ENCODE measurements around the gene GADL1. TPM values are rescaled to one million over a fixed set of nuclear protein-coding genes. Genes with fewer than 3 reads are reported as not detected.

GADL1 gene
- polyA plus RNA-seq, 1 donor = 0.04 TPM

DNA sequence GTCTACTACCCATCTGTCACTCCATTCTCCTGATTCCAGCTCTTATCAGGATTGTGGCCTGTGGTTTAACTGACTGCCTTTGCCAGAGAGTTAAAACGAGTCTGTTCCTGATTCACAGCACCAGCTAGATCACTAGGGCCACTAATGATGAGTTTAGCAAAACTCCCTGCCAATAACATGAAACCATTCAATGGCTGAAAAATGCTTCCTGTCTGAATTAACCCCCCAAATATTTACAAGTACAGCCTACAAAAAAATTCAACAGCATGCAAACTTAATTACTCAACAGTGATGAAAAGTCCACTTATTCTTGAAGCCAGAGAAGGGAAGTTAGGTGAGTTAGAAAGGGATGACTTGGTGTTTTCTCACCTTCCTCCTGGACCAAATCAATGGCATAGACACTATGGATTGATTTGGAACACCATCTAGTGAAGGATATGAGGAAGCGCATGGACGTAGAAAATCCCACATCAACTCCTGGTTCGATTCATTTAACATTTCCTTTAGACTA lies 146.6 kb downstream of the GADL1 start:
- no CpG with 5 or more reads among the region's 4 CpGs for WGBS (ENCODE audit: insufficient coverage, low lambda C conversion rate)
- H3K36me3 ChIP-seq (ENCODE audit: control insufficient read depth, insufficient read depth, low read length) = no peaks in the 10 kb centered on the region
- H3K9me3 ChIP-seq (ENCODE audit: control insufficient read depth, low read depth, low read length) = no peaks in the 10 kb centered on the region
- no peak overlapping the region for H3K27ac ChIP-seq (ENCODE audit: low read length)
- no peaks in the 10 kb centered on the region for H3K4me1 ChIP-seq (ENCODE audit: control insufficient read depth, insufficient read depth, low read length)
- no peak overlapping the region for H3K4me3 ChIP-seq (ENCODE audit: low read length)
- no peaks in the 10 kb centered on the region for H3K27me3 ChIP-seq (ENCODE audit: control insufficient read depth, insufficient read depth, low read length)
- no peak for DNase-seq

DNA sequence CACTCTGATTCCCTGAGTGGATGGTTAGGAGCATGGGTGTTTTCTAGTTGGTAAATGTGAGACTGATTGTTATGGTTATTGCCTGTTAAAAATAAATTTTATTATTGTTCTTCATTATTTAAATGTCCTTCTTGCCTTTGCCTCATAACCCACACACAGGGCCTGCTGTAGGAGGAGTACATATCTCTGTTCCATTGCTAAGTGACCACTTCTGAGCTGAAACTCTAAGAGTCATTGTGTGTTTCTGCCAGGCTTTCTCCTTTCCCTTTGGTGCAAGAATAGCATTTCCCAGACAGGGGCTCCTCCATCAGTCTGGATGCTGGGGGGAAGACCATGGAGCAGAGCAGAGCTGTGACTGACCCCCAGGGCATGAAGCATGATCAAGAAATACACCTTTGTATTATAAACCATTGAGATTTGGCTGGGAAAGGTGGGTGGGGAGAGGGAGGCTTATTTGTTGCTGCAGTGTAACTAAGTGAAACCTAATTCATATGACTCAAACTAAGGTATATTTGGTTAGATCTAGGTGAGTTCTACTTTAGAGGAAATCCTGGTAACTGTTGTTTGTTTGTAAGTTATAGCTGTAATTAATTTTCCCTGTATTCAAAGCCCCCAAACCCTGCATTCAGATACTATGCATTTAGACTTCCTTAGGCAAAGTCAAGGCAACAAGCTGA lies 150.7 kb downstream of the GADL1 start:
- Histone ChIP-seq H3K27ac (ENCODE audit: low read length) (no peak overlapping the region), H3K4me1 (ENCODE audit: control insufficient read depth, insufficient read depth, low read length) (no peaks in the 10 kb centered on the region), H3K9me3 (ENCODE audit: control insufficient read depth, low read depth, low read length) (no peaks in the 10 kb centered on the region), H3K36me3 (ENCODE audit: control insufficient read depth, insufficient read depth, low read length) (no peaks in the 10 kb centered on the region), H3K4me3 (ENCODE audit: low read length) (no peak overlapping the region), H3K27me3 (ENCODE audit: control insufficient read depth, insufficient read depth, low read length) (no peaks in the 10 kb centered on the region)
- no peak for DNase-seq

DNA sequence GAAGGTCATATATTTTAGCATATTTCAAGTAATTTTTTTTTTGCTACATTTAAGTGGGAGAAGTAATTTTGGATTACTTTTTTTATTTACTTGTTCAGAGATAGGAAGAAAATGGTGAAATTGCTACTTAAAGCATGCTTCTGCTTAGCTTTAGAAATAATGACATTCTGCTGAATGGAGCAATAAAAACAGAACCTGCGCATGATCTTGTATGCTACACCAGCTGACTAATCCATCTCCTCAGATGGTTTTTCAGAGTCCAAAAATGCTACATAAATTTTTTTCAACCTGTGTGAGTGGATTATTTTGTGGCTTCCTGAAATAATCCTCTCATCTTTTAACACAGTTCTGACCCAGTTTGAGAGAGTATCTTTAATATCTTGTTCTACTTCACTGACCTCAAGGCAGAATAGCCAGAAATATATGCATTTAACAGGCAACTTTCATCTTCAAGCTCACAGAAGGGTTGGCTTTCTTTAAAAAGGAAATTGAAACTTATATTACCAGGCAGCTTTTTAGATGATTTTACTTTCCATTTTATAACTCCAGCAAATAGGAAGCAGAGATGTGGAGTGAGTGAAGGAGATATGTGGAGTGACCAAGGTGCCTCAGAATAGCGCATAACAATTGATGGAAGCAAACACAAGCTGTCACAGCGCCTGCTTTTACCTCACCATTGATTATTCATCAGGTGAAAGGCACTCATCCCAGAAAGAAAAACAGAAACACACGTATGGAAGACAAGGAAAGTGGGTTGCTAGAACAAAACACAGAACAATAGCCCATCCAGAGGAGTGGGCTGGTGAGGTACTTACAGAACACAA lies 151.5 kb downstream of the GADL1 start:
- H3K27ac ChIP-seq (ENCODE audit: low read length) = no peak overlapping the region
- DNase-seq = no peak
- no peak overlapping the region for H3K4me3 ChIP-seq (ENCODE audit: low read length)
- H3K36me3 ChIP-seq (ENCODE audit: control insufficient read depth, insufficient read depth, low read length) = no peaks in the 10 kb centered on the region
- no peaks in the 10 kb centered on the region for H3K27me3 ChIP-seq (ENCODE audit: control insufficient read depth, insufficient read depth, low read length)
- WGBS (ENCODE audit: insufficient coverage, low lambda C conversion rate) = 83% methylated on average over 1 of the region's 4 CpGs
- H3K4me1 ChIP-seq (ENCODE audit: control insufficient read depth, insufficient read depth, low read length) = no peaks in the 10 kb centered on the region
- H3K9me3 ChIP-seq (ENCODE audit: control insufficient read depth, low read depth, low read length) = no peaks in the 10 kb centered on the region

DNA sequence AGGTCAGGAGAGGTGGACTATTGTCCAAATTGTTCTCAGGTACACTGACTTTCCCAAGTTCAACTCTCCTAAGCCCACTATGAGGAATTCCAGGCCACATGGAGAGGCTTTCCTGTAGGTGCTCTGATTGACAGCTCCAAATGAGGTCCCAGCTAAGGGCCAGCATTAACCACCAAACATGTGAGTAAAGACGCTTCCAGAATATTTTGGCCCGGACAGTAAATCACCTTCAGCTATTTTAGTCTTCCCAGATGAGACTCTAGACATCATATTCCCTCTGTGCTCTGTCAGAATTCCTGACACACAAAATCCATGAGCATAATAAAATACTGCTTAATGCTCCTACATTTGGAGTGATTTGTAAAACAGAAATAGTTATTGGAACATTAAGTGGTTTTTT lies 152.6 kb downstream of the GADL1 start:
- Histone ChIP-seq H3K27ac (ENCODE audit: low read length) (no peak overlapping the region), H3K36me3 (ENCODE audit: control insufficient read depth, insufficient read depth, low read length) (no peaks in the 10 kb centered on the region), H3K9me3 (ENCODE audit: control insufficient read depth, low read depth, low read length) (no peaks in the 10 kb centered on the region), H3K27me3 (ENCODE audit: control insufficient read depth, insufficient read depth, low read length) (no peaks in the 10 kb centered on the region), H3K4me3 (ENCODE audit: low read length) (no peak overlapping the region), H3K4me1 (ENCODE audit: control insufficient read depth, insufficient read depth, low read length) (no peaks in the 10 kb centered on the region)
- DNase-seq = no peak
- WGBS (ENCODE audit: insufficient coverage, low lambda C conversion rate) = no CpG with 5 or more reads among the region's 2 CpGs

DNA sequence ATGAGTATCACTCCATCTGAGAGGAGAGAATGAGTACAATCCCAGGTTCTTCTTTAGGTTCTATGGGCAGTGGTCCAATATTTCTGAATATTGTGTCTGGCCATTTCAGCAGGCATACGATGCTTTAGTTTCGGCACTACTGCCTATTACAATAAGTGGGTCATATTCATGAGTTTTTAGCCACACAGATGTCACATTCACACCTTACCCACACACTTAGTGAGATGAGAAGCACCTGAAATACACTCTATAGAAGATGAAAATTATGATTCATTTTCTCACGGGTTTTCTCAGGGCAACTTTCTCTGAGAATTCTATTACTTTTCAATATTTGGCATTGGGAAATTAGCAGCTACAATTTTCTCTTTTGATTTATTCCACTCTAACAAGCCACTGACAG lies 155.9 kb downstream of the GADL1 start:
- Histone ChIP-seq H3K9me3 (ENCODE audit: control insufficient read depth, low read depth, low read length) (no peaks in the 10 kb centered on the region), H3K27me3 (ENCODE audit: control insufficient read depth, insufficient read depth, low read length) (no peaks in the 10 kb centered on the region), H3K4me3 (ENCODE audit: low read length) (no peak overlapping the region), H3K36me3 (ENCODE audit: control insufficient read depth, insufficient read depth, low read length) (no peaks in the 10 kb centered on the region), H3K27ac (ENCODE audit: low read length) (no peak overlapping the region), H3K4me1 (ENCODE audit: control insufficient read depth, insufficient read depth, low read length) (no peaks in the 10 kb centered on the region)
- no CpG with 5 or more reads among the region's 3 CpGs for WGBS (ENCODE audit: insufficient coverage, low lambda C conversion rate)
- DNase-seq = no peak

DNA sequence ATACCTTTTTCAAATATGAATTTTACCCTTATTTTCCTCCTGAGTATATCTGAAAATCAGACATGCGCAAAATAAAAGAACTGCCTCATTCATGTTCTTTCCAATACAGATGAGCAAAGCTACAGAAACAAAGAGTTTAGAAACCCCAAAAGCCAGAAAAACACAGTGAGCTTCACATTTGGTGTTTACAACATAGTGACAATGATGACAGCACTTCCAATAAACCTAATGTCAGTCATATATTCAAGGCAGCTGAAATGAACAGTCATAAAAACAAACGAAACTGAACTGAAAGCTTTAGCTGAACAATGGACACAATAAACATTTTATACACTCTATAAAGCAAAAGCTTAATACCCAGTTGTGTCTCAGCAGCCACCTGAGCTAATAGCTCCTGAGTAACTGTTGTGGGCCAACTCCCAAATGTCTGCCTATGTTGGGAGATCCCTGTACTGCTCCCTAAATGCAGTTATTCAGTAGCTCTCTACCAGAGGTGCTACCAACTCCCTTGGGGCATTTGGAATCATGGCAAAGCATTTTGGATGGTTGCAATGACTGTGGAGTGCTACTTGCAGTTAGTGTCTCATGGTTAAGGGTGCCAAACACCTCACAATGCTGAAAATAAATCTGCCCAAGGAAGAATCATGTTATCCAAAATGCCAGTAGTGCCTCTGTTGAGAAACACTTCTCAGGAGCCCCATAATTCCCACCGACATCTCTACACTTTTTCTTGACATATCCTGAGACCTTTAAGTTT lies 156.5 kb downstream of the GADL1 start:
- Histone ChIP-seq H3K27me3 (ENCODE audit: control insufficient read depth, insufficient read depth, low read length) (no peaks in the 10 kb centered on the region), H3K27ac (ENCODE audit: low read length) (no peak overlapping the region), H3K4me3 (ENCODE audit: low read length) (no peak overlapping the region), H3K36me3 (ENCODE audit: control insufficient read depth, insufficient read depth, low read length) (no peaks in the 10 kb centered on the region), H3K4me1 (ENCODE audit: control insufficient read depth, insufficient read depth, low read length) (no peaks in the 10 kb centered on the region), H3K9me3 (ENCODE audit: control insufficient read depth, low read depth, low read length) (no peaks in the 10 kb centered on the region)
- whole genome bisulfite sequencing (ENCODE audit: insufficient coverage, low lambda C conversion rate) = no CpG with 5 or more reads among the region's 3 CpGs
- DNase-seq = no peak

DNA sequence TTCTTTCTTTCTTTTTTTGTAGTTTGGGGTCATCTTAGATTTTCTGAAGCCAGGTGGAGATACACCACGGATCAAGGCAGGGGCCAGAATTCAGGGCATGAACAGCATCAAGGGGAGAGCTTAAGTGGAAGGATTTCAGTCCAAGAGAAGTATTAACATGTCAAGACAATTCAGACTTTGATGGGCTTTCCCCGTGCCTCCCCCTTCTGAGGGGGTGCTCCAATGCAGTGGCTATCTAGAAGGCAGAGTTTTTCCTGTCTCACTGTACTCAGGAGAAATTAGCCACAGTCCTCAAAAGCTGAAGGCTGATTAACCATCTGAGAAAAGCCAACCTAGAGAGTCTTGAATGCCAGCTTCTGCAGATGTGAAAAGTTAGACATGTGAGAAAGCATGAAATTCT lies 160.8 kb downstream of the GADL1 start:
- H3K4me3 ChIP-seq (ENCODE audit: low read length) = no peak overlapping the region
- H3K27me3 ChIP-seq (ENCODE audit: control insufficient read depth, insufficient read depth, low read length) = no peaks in the 10 kb centered on the region
- H3K9me3 ChIP-seq (ENCODE audit: control insufficient read depth, low read depth, low read length) = no peaks in the 10 kb centered on the region
- H3K36me3 ChIP-seq (ENCODE audit: control insufficient read depth, insufficient read depth, low read length) = no peaks in the 10 kb centered on the region
- DNase-seq = no peak
- H3K4me1 ChIP-seq (ENCODE audit: control insufficient read depth, insufficient read depth, low read length) = no peaks in the 10 kb centered on the region
- 80% methylated on average over 1 of the region's 2 CpGs for WGBS (ENCODE audit: insufficient coverage, low lambda C conversion rate)
- no peak overlapping the region for H3K27ac ChIP-seq (ENCODE audit: low read length)

DNA sequence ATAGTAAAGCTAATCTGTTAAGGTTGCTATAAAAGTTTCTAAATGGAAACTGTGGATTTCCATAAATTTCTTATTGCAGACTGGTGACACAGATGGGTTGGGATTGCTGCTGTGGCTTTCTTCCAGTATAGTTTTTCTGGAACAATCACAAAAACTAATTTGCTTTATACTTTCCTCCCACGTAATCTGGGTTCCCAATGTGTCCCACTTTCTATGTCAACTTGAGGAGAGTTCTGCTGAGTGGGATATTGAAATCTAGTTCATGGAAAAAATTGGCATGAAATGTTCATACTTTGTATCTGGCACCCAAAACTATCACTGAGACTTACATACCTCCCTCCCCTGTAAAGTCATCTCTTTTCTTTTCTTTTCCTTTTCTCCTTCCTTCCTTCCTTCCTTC lies 161.3 kb downstream of the GADL1 start:
- no peak overlapping the region for H3K27ac ChIP-seq (ENCODE audit: low read length)
- no peaks in the 10 kb centered on the region for H3K27me3 ChIP-seq (ENCODE audit: control insufficient read depth, insufficient read depth, low read length)
- no peak for DNase-seq
- H3K9me3 ChIP-seq (ENCODE audit: control insufficient read depth, low read depth, low read length) = no peaks in the 10 kb centered on the region
- WGBS (ENCODE audit: insufficient coverage, low lambda C conversion rate) = no CpG with 5 or more reads among the region's 1 CpG
- no peaks in the 10 kb centered on the region for H3K36me3 ChIP-seq (ENCODE audit: control insufficient read depth, insufficient read depth, low read length)
- no peaks in the 10 kb centered on the region for H3K4me1 ChIP-seq (ENCODE audit: control insufficient read depth, insufficient read depth, low read length)
- no peak overlapping the region for H3K4me3 ChIP-seq (ENCODE audit: low read length)

DNA sequence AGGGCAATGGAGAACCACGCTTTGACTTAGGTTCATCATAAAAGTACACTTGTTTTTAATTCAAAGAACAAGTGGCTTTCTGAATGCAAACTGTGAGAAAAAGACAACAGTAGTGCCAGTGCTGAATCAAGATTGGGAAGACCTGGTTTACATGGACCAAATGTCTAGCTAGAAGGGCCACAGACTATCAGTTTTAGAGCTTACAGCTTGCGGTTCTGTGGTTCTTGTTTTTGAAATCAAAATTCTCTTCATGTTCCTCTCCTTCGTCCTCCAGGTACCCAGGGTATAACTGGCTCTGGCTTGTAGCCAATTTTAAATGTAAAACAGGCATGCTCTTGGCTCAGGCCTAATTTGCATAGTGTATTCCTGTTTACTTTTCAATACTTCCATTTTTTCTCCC lies 163.5 kb downstream of the GADL1 start:
- 100% methylated on average over 1 of the region's 3 CpGs for WGBS (ENCODE audit: insufficient coverage, low lambda C conversion rate)

DNA sequence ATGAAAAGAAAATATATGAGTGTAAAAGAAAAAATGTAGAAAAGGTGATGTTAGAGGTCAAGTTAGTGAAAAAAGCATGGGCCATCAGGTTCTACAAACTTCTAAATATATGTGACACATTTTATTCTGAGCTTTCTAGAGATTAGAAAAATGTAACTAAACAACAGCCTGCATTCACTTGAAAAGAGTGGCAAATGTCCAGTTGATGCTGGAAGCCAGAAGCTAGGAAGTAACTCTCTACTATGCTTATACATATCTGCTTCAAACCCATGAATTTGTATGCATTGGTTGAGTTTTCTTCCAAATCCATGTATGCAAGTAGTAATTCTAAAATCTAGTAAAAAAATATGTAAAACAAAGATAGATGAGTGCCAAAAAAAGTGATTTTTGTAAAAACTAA lies 164.5 kb downstream of the GADL1 start:
- DNase-seq = no peak
- H3K4me3 ChIP-seq (ENCODE audit: low read length) = no peak overlapping the region

More for the DNA sequence above, 163.5 kb downstream of the GADL1 start:
- Histone ChIP-seq H3K36me3 (ENCODE audit: control insufficient read depth, insufficient read depth, low read length) (no peaks in the 10 kb centered on the region), H3K27ac (ENCODE audit: low read length) (no peak overlapping the region), H3K4me3 (ENCODE audit: low read length) (no peak overlapping the region), H3K27me3 (ENCODE audit: control insufficient read depth, insufficient read depth, low read length) (no peaks in the 10 kb centered on the region), H3K4me1 (ENCODE audit: control insufficient read depth, insufficient read depth, low read length) (no peaks in the 10 kb centered on the region), H3K9me3 (ENCODE audit: control insufficient read depth, low read depth, low read length) (no peaks in the 10 kb centered on the region)
- no peak for DNase-seq

More for the DNA sequence above, 164.5 kb downstream of the GADL1 start:
- Histone ChIP-seq H3K27ac (ENCODE audit: low read length) (no peak overlapping the region), H3K9me3 (ENCODE audit: control insufficient read depth, low read depth, low read length) (no peaks in the 10 kb centered on the region), H3K4me1 (ENCODE audit: control insufficient read depth, insufficient read depth, low read length) (no peaks in the 10 kb centered on the region), H3K27me3 (ENCODE audit: control insufficient read depth, insufficient read depth, low read length) (no peaks in the 10 kb centered on the region), H3K36me3 (ENCODE audit: control insufficient read depth, insufficient read depth, low read length) (no peaks in the 10 kb centered on the region)

All from large intestine (tissue), 3 donors.